H54 (cell line): ENCODE measurements around the gene OBSCN.

Experiments used
- DNase-seq: peaks from one replicate; pipeline ENCODE4 v3.0.0; 2011; ENCODE audit warnings: low spot score, mixed read lengths; ENCODE audit not compliant: insufficient read length
- FAIRE-seq: peaks from 3 replicates; lab custom pipeline; 2011; peaks lifted over from hg19 to GRCh38; lab: Jason Lieb, UNC
- POLR2A ChIP-seq: IDR thresholded peaks from 2 replicates; pipeline ENCODE4 v1.6.1; 2011; ENCODE audit warnings: low read depth, mild to moderate bottlenecking, low read length

The OBSCN gene

DNA sequence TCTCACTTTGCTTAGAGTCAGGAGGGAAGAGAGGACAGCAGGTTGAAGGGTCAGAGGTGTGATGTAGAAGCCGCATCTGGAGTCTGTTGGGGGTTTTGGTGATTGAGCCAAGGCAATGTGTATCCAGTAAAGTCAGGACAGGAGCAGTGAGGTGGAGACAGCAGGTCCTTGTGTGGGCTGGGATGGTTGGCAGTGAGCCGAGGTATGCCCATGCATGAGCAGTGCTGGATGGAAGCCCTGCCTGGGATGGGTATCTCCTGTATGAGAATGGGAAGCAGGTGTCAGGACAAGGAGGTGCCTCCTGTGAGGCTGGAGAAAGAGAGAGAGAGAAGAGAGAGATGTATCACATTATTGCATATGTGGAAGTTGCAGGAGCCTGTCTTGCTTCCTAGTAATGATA, 90.0 kb downstream of the OBSCN start:
- DNase-seq (no peak), FAIRE-seq (no peak)
- no peak for TF ChIP-seq POLR2A

DNA sequence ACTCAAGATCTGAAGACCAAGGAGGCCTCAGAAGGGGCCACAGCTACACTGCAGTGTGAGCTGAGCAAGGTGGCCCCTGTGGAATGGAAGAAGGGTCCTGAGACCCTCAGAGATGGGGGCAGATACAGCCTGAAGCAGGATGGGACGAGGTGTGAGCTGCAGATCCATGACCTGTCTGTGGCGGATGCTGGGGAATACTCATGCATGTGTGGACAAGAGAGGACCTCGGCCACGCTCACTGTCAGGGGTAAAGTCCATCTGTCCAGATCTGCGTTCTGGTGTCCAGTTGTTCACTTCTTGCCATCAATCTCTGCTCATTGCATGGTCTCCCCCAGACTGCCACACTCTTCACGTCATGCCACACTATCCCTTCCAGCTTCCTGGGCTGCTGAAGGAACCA, 90.6 kb downstream of the OBSCN start:
- FAIRE-seq = no peak
- no peak for DNase-seq
- no peak for TF ChIP-seq POLR2A

DNA sequence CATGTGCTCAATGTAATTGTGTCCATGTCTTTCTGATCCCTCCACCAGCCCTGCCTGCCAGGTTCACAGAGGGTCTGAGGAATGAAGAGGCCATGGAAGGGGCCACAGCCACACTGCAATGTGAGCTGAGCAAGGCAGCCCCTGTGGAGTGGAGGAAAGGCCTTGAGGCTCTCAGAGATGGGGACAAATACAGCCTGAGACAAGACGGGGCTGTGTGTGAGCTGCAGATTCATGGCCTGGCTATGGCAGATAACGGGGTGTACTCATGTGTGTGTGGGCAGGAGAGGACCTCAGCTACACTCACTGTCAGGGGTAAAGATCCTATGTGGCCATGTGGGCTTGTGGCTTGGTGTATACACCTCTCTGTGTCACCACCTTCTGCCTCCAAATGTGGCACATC, 91.4 kb downstream of the OBSCN start:
- TF ChIP-seq POLR2A = no peak
- DNase-seq (no peak), FAIRE-seq (no peak)

DNA sequence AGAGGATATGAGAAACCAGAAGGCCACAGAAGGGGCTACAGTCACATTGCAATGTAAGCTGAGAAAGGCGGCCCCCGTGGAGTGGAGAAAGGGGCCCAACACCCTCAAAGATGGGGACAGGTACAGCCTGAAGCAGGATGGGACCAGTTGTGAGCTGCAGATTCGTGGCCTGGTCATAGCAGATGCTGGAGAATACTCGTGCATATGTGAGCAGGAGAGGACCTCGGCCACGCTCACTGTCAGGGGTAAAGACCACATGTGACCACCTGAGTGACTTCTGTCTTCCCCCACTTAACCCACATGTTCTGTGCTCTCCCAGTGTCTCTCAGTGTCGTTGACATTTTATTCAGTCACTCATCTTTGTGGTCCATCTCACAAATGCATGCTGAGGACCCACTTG, 92.1 kb downstream of the OBSCN start:
- no peak for TF ChIP-seq POLR2A
- no peak for DNase-seq
- no peak for FAIRE-seq

DNA sequence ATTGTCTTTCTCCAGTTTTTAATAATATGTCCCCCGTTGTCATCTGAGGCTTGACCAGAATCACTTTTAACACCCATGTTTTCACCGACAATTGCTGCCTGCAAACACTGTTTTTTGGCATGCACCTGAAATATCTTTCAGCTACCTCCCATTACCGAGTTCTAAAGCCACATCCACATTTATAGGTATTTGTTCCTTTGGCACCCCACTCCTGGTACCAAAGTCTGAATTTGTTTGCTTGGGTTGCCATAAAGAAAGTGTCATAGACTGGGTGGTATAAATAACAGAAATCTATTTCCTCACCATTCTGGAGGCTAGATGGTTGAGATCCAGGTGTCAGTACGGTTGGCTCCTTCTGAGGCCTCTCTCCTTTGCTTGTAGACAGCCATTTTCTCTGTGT, 94.2 kb downstream of the OBSCN start:
- TF ChIP-seq POLR2A = no peak
- FAIRE-seq = no peak

DNA sequence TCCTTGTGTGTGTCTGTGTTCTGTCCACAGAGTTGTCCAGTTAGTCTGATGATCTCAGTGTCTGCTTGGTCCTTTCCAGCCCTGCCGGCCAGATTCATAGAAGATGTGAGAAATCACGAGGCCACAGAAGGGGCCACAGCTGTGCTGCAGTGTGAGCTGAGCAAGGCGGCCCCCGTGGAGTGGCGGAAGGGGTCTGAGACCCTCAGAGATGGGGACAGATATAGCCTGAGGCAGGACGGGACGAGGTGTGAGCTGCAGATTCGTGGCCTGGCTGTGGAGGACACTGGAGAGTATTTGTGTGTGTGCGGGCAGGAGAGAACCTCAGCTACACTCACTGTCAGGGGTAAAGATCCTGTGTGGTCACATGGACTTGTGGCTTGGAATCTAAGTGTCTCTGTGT, 95.8 kb downstream of the OBSCN start:
- no peak for FAIRE-seq
- TF ChIP-seq POLR2A = no peak
- DNase-seq = no peak

More for the DNA sequence above, 94.2 kb downstream of the OBSCN start:
- DNase-seq = no peak

DNA sequence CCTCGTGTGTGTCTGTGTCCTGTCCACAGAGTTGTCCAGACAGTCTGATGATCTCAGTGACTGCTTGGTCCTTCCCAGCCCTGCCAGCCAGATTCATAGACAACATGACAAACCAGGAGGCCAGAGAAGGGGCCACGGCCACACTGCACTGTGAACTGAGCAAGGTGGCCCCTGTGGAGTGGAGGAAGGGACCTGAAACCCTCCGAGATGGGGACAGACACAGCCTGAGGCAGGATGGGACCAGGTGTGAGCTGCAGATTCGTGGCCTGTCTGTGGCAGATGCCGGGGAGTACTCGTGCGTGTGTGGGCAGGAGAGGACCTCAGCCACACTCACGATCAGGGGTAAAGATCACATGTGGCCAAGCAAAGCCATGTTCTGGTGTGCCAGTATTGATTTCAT, 96.4 kb downstream of the OBSCN start:
- TF ChIP-seq POLR2A = no peak
- no peak for FAIRE-seq
- no peak for DNase-seq

DNA sequence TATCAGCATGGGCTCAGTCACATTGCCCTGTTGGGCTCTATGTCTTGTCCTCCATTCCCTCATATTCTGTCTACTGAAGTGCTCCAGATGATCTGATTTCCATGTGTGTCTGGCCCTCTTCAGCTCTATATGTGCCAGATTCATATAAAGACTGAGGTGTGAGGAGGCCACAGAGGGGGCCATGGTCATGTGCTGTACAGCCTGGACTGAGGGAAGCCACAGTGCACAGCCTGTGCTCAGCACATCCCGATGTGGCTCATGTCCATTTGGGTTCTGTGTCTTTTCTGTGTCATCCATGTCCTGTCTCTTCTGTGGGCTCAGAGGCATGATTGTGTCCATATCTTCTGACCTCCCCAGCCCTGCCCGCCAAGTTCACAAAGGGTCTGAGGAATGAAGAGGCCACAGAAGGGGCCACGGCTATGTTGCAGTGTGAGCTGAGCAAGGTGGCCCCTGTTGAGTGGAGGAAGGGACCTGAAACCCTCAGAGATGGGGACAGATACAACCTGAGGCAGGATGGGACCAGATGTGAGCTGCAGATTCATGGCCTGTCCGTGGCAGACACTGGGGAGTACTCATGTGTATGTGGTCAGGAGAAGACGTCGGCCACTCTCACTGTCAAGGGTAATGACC, 97.0 kb downstream of the OBSCN start:
- no peak for DNase-seq
- no peak for FAIRE-seq
- no peak for TF ChIP-seq POLR2A

DNA sequence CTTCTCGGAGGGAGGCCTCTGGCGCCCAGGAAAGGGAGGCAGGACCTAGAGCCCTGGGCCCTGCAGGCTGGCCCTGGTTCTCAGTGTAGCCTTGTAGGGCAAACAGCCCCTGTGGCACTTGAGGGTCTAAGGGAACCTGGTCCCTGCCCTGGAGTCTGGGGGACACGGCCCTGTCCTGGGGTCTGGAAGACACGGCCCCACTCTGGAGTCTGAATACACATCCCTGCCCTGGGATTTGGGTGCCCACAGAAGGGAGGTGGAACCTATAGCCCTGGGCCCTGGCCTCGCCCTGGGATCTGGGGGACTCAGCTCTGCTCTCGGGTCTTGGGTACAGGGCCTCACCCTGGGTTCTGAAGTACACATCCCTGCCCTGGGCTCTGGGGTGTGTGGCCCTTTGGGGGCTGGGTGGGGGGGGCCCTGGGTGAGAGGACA, 97.9 kb downstream of the OBSCN start:
- no peak for TF ChIP-seq POLR2A
- DNase-seq = no peak
- FAIRE-seq = no peak

DNA sequence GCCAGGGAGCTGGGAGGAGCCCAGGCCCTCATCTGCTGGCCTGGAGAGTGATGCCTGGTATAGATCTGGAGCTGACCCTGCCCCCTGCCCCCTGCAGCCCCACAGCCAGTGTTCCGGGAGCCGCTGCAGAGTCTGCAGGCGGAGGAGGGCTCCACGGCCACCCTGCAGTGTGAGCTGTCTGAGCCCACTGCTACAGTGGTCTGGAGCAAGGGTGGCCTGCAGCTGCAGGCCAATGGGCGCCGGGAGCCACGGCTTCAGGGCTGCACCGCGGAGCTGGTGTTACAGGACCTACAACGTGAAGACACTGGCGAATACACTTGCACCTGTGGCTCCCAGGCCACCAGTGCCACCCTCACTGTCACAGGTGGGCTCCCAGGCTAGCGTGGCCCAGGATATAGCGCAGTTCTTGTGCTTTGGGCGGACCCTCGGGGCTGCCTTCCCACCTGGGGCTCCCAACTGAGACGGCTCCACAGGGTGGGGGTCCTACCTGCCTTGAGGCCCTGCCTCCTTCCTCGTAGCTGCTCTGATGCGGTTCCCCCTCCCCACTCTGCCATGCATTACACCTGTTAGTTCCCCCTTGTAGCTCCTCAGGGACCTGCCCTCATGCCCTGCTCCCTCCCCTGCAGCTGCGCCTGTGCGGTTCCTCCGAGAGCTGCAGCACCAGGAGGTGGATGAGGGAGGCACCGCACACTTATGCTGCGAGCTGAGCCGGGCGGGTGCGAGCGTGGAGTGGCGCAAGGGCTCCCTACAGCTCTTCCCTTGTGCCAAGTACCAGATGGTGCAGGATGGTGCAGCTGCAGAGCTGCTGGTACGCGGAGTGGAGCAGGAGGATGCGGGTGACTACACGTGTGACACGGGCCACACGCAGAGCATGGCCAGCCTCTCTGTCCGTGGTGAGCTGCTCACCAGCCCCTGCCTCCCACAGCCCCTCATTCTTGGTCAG, 98.7 kb downstream of the OBSCN start:
- no peak for TF ChIP-seq POLR2A
- FAIRE-seq (no peak), DNase-seq (no peak)

DNA sequence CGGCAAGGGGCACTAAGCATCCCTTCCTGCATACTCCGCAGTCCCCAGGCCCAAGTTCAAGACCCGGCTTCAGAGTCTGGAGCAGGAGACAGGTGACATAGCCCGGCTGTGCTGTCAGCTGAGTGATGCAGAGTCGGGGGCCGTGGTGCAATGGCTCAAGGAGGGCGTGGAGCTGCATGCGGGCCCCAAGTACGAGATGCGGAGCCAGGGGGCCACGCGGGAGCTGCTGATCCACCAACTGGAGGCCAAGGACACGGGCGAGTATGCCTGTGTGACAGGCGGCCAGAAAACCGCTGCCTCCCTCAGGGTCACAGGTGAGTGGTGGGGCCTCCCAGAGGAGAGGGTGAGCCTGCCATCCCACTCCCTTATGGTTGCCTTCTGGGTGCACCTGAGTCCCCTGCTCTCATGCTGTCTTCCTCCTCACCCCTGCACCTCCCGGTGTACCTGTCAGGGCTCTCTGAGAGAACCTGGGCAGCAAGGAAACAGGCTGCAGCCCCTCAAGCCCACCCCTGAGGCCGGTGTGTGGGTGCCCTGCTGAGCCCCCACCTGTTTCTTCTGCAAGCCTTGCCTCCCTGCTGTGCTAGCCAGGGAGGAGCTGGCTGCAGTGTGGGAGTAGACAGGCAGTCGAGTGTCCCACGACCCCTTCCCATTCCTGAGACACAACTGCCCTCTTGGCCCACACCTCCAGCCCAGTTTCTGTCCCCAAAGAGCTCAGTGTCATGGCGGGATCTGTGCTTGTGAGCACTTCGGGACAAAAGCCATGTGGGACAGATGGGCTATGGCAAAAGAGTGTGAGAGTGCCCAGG, 99.6 kb downstream of the OBSCN start:
- FAIRE-seq = no peak
- DNase-seq = no peak
- TF ChIP-seq POLR2A = no peak

DNA sequence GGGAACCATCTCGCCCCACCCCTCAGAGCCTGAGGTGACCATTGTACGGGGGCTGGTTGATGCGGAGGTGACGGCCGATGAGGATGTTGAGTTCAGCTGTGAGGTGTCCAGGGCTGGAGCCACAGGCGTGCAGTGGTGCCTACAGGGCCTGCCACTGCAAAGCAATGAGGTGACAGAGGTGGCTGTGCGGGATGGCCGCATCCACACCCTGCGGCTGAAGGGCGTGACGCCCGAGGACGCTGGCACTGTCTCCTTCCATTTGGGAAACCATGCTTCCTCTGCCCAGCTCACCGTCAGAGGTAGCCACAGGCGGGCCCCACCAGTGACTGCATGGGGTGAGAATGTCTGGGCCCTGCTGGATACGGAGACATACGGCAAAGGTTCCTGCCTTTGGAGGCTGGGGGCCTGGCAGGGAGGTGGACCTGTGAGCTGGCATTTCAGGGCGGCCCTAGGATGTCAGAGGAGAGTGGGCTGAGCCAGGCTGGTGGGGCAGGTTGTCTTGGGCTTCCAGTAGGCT, 100.3 kb downstream of the OBSCN start:
- TF ChIP-seq POLR2A = no peak
- no peak for FAIRE-seq
- DNase-seq = no peak

DNA sequence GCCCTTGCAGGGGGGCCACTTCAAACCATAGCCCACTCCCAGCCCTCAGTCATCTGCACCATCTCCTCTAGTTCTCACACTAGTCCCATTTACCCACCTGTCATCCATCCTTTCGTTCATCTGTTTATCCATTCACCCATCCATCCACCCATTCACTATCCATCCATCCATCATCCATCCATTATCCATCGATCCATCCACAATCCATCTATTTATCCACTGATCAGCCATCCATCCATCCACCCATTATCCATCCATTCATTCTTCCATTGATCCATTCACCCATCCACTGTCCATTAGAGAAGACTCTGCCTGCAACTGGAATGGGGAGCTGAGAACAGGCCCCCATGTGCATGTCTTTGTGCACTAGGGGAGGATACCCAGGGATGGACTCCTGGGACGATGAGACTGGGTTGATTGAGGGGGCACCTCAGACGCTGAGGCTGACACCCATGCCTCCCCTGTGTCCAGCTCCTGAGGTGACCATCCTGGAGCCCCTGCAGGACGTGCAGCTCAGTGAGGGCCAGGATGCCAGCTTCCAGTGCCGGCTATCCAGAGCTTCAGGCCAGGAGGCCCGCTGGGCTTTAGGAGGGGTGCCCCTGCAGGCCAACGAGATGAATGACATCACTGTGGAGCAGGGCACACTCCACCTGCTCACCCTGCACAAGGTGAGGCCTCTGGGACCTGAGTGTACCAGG, 100.9 kb downstream of the OBSCN start:
- FAIRE-seq = no peak
- TF ChIP-seq POLR2A = no peak
- DNase-seq = no peak
